H1 (cell line): ENCODE data around the gene RRBP1. TPM values are rescaled to one million over a fixed set of nuclear protein-coding genes. Genes with fewer than 3 reads are reported as not detected.

ENCODE experiments used
- CTCF ChIA-PET: fragments of 300-600 bp; sonication (Branson Sonifier 250); formaldehyde crosslinking; loops from one replicate; lab custom pipeline; 2021; ENCODE audit not compliant: partially characterized antibody; lab: Charles Lee
- POLR2A ChIA-PET: fragments of 300-600 bp; sonication (Branson Sonifier 250); formaldehyde crosslinking; loops from one replicate; lab custom pipeline; 2021; ENCODE audit warnings: inconsistent platforms; ENCODE audit not compliant: partially characterized antibody; lab: Charles Lee
- DNase-seq, 2 experiments: peaks; one replicate each; pipeline versions ENCODE4 v3.0.0 to v3.0.0-alpha.2; 2010 to 2022; ENCODE audit warnings: low spot score in 2 of 2, low read depth in 1 of 2, mixed read lengths in 1 of 2
- FAIRE-seq: peaks from 2 replicates; lab custom pipeline; 2011; peaks lifted over from hg19 to GRCh38; lab: Jason Lieb, UNC
- H2AFZ ChIP-seq: 2 replicates; pipeline ENCODE4 v1.8.1; 2012; ENCODE audit warnings: low read length, inconsistent platforms
- H2AK5ac ChIP-seq: 2 replicates; pipeline ENCODE4 v1.6.1; 2013; ENCODE audit warnings: low read depth, low read length
- H2BK120ac ChIP-seq: replicated peaks from 2 replicates; pipeline ENCODE3; 2013; ENCODE audit warnings: low read depth, low read length, inconsistent platforms
- H2BK12ac ChIP-seq: 2 replicates; pipeline ENCODE4 v1.6.1; 2013; ENCODE audit warnings: low read depth, low read length
- H2BK15ac ChIP-seq: 2 replicates; pipeline ENCODE4 v1.6.1; 2013; ENCODE audit warnings: low read length
- H2BK20ac ChIP-seq: 2 replicates; pipeline ENCODE4 v1.6.1; 2013; ENCODE audit warnings: low read length
- H2BK5ac ChIP-seq: 2 replicates; pipeline ENCODE4 v1.6.1; 2013; ENCODE audit warnings: low read depth, low read length
- H3K14ac ChIP-seq: 2 replicates; pipeline ENCODE4 v1.6.1; 2013; ENCODE audit warnings: inconsistent platforms; ENCODE audit not compliant: insufficient read length
- H3K18ac ChIP-seq: 2 replicates; pipeline ENCODE4 v1.6.1; 2013; ENCODE audit warnings: low read length; ENCODE audit errors: extremely low read depth
- H3K23ac ChIP-seq: 2 replicates; pipeline ENCODE4 v1.6.1; 2013; ENCODE audit warnings: inconsistent platforms; ENCODE audit not compliant: insufficient read length
- H3K23me2 ChIP-seq: 2 replicates; pipeline ENCODE4 v1.6.1; 2013; ENCODE audit warnings: low read depth, low read length
- H3K27ac ChIP-seq: 2 replicates; pipeline ENCODE4 v1.6.1; 2011; ENCODE audit warnings: low read depth, low read length, inconsistent platforms
- H3K27me3 ChIP-seq, 4 experiments: replicated peaks in 1 of 4; 1 replicate in 1 of 4; 2 replicates in 3 of 4; pipeline versions ENCODE4 v1.6.1 to v1.8.1; 2011 to 2013; ENCODE audit warnings: low read length in 3 of 4, mild to moderate bottlenecking in 3 of 4, inconsistent platforms in 2 of 4, mixed read lengths in 2 of 4, moderate library complexity in 1 of 4; ENCODE audit not compliant: control insufficient read depth in 3 of 4, insufficient read depth in 3 of 4; ENCODE audit errors: extremely low read depth in 1 of 4
- H3K36me3 ChIP-seq, 4 experiments: 2 replicates each; pipeline versions ENCODE4 v1.6.1 to v1.8.1; 2011 to 2013; ENCODE audit warnings: mild to moderate bottlenecking in 4 of 4, low read length in 3 of 4, moderate library complexity in 2 of 4, control low read depth in 1 of 4, inconsistent platforms in 1 of 4; ENCODE audit not compliant: insufficient read depth in 4 of 4, control insufficient read depth in 2 of 4
- H3K4ac ChIP-seq: replicated peaks from 2 replicates; pipeline ENCODE3; 2013; ENCODE audit warnings: low read length, low read depth, mixed read lengths, inconsistent platforms; ENCODE audit not compliant: insufficient read length
- H3K4me1 ChIP-seq, 4 experiments: replicated peaks in 1 of 4; 1 replicate in 1 of 4; 2 replicates in 3 of 4; pipeline versions ENCODE4 v1.6.1 to v1.8.1; 2011 to 2013; ENCODE audit warnings: low read length in 3 of 4, inconsistent platforms in 2 of 4, mixed read lengths in 1 of 4; ENCODE audit not compliant: insufficient read depth in 4 of 4, control insufficient read depth in 3 of 4
- H3K4me2 ChIP-seq, 2 experiments: 2 replicates each; pipeline versions ENCODE4 v1.6.1 to v1.8.1; 2011 to 2013; ENCODE audit warnings: low read depth in 2 of 2, low read length in 2 of 2, control low read depth in 1 of 2, inconsistent platforms in 1 of 2, mild to moderate bottlenecking in 1 of 2; ENCODE audit not compliant: insufficient read depth in 1 of 2
- H3K4me3 ChIP-seq, 4 experiments: fragments of 200-600, 300-600 bp in 1 of 4; sonication (generic), shearing (Covaris generic), sonication (Bioruptor Twin) in 1 of 4; 2 replicates each; pipeline versions ENCODE4 v1.5.1 to v1.8.1; 2011 to 2016; ENCODE audit warnings: low read length in 4 of 4, low read depth in 3 of 4, control low read depth in 2 of 4, inconsistent platforms in 2 of 4, mild to moderate bottlenecking in 2 of 4, mixed read lengths in 1 of 4, moderate library complexity in 1 of 4; ENCODE audit not compliant: insufficient read depth in 2 of 4; ENCODE audit errors: extremely low read depth in 1 of 4
- H3K56ac ChIP-seq: replicated peaks from 2 replicates; pipeline ENCODE3; 2013; ENCODE audit warnings: low read depth, mild to moderate bottlenecking, mixed read lengths, low read length, inconsistent platforms; ENCODE audit not compliant: insufficient read length
- H3K79me1 ChIP-seq: 2 replicates; pipeline ENCODE4 v1.6.1; 2013; ENCODE audit warnings: low read depth, low read length, control low read depth
- H3K79me2 ChIP-seq, 2 experiments: 2 replicates each; pipeline versions ENCODE4 v1.6.1 to v1.8.1; 2012 to 2013; ENCODE audit warnings: low read length in 2 of 2, mild to moderate bottlenecking in 2 of 2, inconsistent platforms in 1 of 2; ENCODE audit not compliant: insufficient read depth in 2 of 2, control insufficient read depth in 1 of 2
- H3K9ac ChIP-seq, 4 experiments: replicated peaks in 1 of 4; 1 replicate in 1 of 4; 2 replicates in 3 of 4; pipeline versions ENCODE4 v1.6.1 to v1.8.1; 2011 to 2013; ENCODE audit warnings: low read depth in 3 of 4, low read length in 3 of 4, control low read depth in 2 of 4, mild to moderate bottlenecking in 2 of 4, moderate library complexity in 2 of 4, inconsistent platforms in 1 of 4; ENCODE audit errors: extremely low read depth in 1 of 4
- H3K9me3 ChIP-seq, 2 experiments: 2 replicates each; pipeline versions ENCODE4 v1.6.1 to v1.8.1; 2012 to 2013; ENCODE audit warnings: mild to moderate bottlenecking in 2 of 2, moderate library complexity in 2 of 2, control low read depth in 1 of 2, inconsistent platforms in 1 of 2, low read depth in 1 of 2, low read length in 1 of 2, mixed read lengths in 1 of 2; ENCODE audit not compliant: insufficient read depth in 2 of 2
- H4K20me1 ChIP-seq, 2 experiments: replicated peaks in 1 of 2; 2 replicates each; pipeline versions ENCODE3 to v1.8.1; 2011 to 2013; ENCODE audit warnings: inconsistent platforms in 2 of 2, low read length in 2 of 2, mild to moderate bottlenecking in 1 of 2; ENCODE audit not compliant: insufficient read depth in 2 of 2, control insufficient read depth in 1 of 2
- H4K5ac ChIP-seq: 2 replicates; pipeline ENCODE4 v1.6.1; 2013; ENCODE audit warnings: low read length, low read depth, mixed read lengths, inconsistent platforms; ENCODE audit not compliant: insufficient read length
- H4K8ac ChIP-seq: 2 replicates; pipeline ENCODE4 v1.8.0; 2013; ENCODE audit warnings: mild to moderate bottlenecking, moderate library complexity, low read length, inconsistent platforms; ENCODE audit not compliant: insufficient read depth; ENCODE audit errors: extremely low read depth
- H4K91ac ChIP-seq: replicated peaks from 2 replicates; pipeline ENCODE3; 2013; ENCODE audit warnings: low read length, mixed read lengths, inconsistent platforms; ENCODE audit not compliant: insufficient read length
- POLR2A ChIP-seq, 2 experiments: IDR thresholded peaks; 1 replicate in 1 of 2; 2 replicates in 1 of 2; pipeline ENCODE4 v1.6.1; 2011; ENCODE audit warnings: low read depth in 2 of 2, low read length in 2 of 2, mild to moderate bottlenecking in 2 of 2; ENCODE audit errors: control extremely low read depth in 1 of 2
- RAD21 ChIP-seq, 2 experiments: IDR thresholded peaks in 1 of 2; conservative IDR thresholded peaks in 1 of 2; 2 replicates each; pipeline ENCODE4 v1.6.1; 2011; ENCODE audit warnings: low read depth in 2 of 2, low read length in 2 of 2, improper control_type of control experiment in 1 of 2, inconsistent platforms in 1 of 2, mild to moderate bottlenecking in 1 of 2, moderate library complexity in 1 of 2
- WGBS, 2 experiments: shearing (Covaris generic) in 1 of 2; methylation state at CpG; one replicate each; pipeline versions ENCODE4 v1.1.6 to v1.1.7; 2013 to 2015; ENCODE audit warnings: low lambda C conversion rate in 2 of 2, mixed read lengths in 2 of 2, inconsistent platforms in 1 of 2, low coverage in 1 of 2, missing lambda C conversion rate in 1 of 2; ENCODE audit not compliant: insufficient replicate concordance in 2 of 2, insufficient coverage in 1 of 2, insufficient read length in 1 of 2; ENCODE audit errors: extremely low coverage in 1 of 2, missing lambda C conversion rate in 1 of 2; 5-methylcytosine and 5-hydroxymethylcytosine counted together
- polyA plus RNA-seq, 7 experiments: library from polyadenylated mRNA; depleted of rRNA in 3 of 7; stranded (reverse) in 5 of 7; unstranded in 2 of 7; fragments of >200 nt in 5 of 7; fragments of 200-250 nt in 2 of 7; gene quantifications; 1 replicate in 5 of 7; 2 replicates in 1 of 7; 4 replicates in 1 of 7; pipeline versions ENCODE4 v1.2.1 to v1.2.3, GENCODE V29; 2011 to 2013; ENCODE audit warnings: missing spikeins in 2 of 7, mixed read lengths in 2 of 7
- total RNA-seq: library from RNA; stranded (reverse); fragmentation: NEBNext Ultra II Directional; extraction: Animal tissue kit (Norgen Biotek cat#: 25700); gene quantifications from 2 replicates; pipeline ENCODE4 v1.2.1, GENCODE V29; 2021

Gene RRBP1
- total and polyA plus RNA-seq, 2 of the 8 experiments (the other 6 are each of a cell fraction or from before 2014, with no cell fraction given): 15.9 to 157 TPM

GRCh38 chr20:17652411-17652810, 29.6 kb downstream of the RRBP1 start:
- Histone ChIP-seq H3K4ac (no peak overlapping the region), H3K4me1 (peaks cover 6 to 12% (median 10%) of the 10 kb centered on the region in 4 experiments; a peak in 6 of 7 replicates), H3K79me1 (peaks cover 31% of the 10 kb centered on the region), H3K23ac (no peak overlapping the region), H2BK5ac (peak overlapping the region; percentile 66), H3K4me2 (no peak overlapping the region), H2BK120ac (no peak overlapping the region), H3K27ac (no peak overlapping the region), H4K5ac (no peak overlapping the region), H3K9me3 (no peaks in the 10 kb centered on the region), H3K27me3 (no peaks in the 10 kb centered on the region), H2BK12ac (no peak overlapping the region), H3K36me3 (no peaks in the 10 kb centered on the region; a peak in 2 of 8 replicates), H3K9ac (no peak overlapping the region), H3K18ac (no peak overlapping the region), H3K56ac (no peak overlapping the region), H2BK20ac (no peak overlapping the region), H4K91ac (no peak overlapping the region), H3K79me2 (peaks cover 0 to 77% of the 10 kb centered on the region in 2 experiments; a peak in 3 of 4 replicates), H2AFZ (no peak overlapping the region), H2AK5ac (no peak overlapping the region), H4K8ac (no peak overlapping the region), H3K14ac (no peak overlapping the region), H3K4me3 (no peak overlapping the region), H4K20me1 (peaks cover 6 to 27% of the 10 kb centered on the region in 2 experiments), H3K23me2 (no peaks in the 10 kb centered on the region), H2BK15ac (0 out of 2 replicates have a peak overlapping the region, but pooled peaks have one; percentile 46)
- no peak for DNase-seq
- TF ChIP-seq RAD21 (IDR thresholded peaks at IDR 0.05 in 1 of 2, conservative IDR thresholded peaks at IDR 0.05 in 1 of 2; ENCODE audit: low read depth in 2 of 2, low read length in 2 of 2) (peak in 1 of 2 experiments; percentile 14; a peak in 1 of 4 replicates), POLR2A (IDR thresholded peaks at IDR 0.05; ENCODE audit: control extremely low read depth in 1 of 2, low read depth in 2 of 2, low read length in 2 of 2) (no peak)
- no peak for FAIRE-seq
- POLR2A ChIA-PET: interaction anchor here (0.6 to 1.2 kb wide), 3 partner anchors 29 to 306 kb away, joined by 3 read pairs; no protein-coding TSS in a partner anchor
- 87% methylated on average over 10 of the region's 10 CpGs; no CpG with 5 or more reads in 1 of the 2 experiments for WGBS, 2 experiments
- CTCF ChIA-PET: interaction anchor here (0.7 to 3.8 kb wide), 10 partner anchors 8 to 254 kb away, joined by 3 to 45 read pairs (median 4); no protein-coding TSS in a partner anchor
